HG02571 (cell line): ENCODE data around the gene COA7.
"Not testable (repeated sequence)": the region's sequence is repeated elsewhere in the genome, so short reads cannot be mapped to it uniquely, and the experiment has no call there.

Experiments
- ATAC-seq: cut with Tn5 transposase; IDR thresholded peaks from one replicate; pipeline ENCODE4 v1.9.1; 2021; ENCODE audit warnings: mild to moderate bottlenecking, moderate library complexity; ENCODE audit not compliant: unreplicated experiment

The COA7 gene

DNA sequence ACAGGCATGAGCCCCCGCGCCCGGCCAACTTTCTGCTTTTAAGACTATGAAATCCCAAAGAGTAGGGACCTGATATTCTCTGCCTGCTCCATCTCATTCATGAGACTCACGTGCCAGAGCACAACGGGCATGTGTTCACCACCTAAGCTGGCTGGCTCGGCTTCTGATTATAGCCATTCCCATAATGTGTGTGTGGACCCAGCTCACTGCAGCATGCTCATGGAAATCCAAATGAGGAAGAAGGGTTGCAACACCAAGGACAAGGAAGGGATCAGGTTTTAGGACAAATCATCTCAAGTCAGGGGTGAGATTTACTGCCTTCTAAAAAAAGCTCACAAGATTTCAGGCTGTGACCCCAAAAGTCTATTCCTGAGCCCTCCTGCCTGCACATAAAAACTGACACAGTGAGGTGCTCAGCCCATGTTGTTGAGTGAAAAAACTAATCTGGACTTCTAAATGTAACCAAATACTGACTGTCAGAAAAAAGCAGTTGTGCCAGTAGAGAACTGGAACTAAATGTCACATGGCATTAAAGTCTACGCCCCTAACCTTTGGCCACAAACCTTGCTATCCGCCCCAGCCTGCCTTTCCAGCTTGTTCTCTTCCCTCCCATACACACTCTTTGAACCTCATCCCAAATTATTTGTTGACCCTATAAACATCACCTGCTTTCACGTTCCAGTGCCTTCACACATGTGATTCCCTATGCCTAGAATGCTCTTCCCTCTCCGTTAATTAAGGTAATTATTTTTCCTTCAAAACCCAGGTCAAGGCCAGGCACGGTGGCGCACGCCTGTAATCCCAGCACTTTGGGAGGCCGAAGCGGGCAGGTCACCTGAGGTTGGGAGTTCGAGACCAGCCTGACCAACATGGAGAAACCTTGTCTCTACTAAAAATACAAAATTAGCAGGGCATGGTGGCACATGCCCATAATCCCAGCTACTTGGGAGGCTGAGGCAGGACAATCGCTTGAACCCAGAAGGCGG, 9.1 kb upstream of the COA7 start:
- ATAC-seq, result no peak

DNA sequence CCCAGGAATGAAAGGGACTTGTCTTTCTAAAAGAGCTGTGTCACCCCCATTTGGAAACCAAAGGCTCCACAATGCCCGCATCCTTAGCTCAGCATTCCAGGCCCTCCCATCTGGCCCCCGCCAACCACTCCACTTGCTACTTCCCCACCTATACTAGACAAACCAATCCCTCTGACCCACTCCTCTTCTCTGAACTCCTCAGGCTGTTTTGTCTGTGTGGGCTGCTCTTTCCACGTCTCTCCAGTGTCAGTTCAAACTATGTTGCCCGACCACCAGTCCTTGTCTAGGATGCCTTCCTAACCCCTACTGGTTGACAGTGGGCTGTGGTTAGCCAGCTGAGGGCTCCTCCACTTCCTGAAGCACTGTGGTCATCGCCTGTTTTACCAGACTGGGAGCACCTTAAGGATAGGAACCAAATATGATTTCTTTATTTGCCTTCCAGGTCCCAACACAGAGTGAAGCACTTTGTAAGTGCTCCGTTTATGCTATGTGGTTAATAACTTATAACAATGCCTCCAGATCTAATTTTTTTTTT, 8.1 kb upstream of the COA7 start:
- no peak for ATAC-seq

- peak; percentile 84 for ATAC-seq
Observed at GRCh38 chr1:52702886-52703787, 5.0 kb upstream of the COA7 start.

GRCh38 chr1:52695627-52696026, 2.5 kb downstream of the COA7 start:
- ATAC-seq, result no peak

DNA sequence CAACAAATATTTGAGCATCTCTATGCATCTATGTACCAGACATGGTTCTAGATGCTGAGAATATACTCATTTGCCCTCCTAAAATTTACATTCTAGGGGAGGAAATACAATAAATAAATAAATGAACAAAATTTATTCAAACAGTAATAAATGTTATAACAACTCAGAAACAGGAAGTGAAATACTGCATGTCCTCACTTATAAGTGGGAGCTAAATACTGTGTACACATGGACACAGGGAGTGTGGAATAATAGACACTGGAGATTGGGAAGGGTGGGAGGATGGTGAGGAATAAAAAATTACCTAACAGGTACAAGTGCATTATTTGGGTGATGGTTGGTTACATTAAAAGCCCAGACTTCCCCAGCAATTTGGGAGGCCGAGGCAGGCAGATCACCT, 4.3 kb downstream of the COA7 start:
- no peak for ATAC-seq

DNA sequence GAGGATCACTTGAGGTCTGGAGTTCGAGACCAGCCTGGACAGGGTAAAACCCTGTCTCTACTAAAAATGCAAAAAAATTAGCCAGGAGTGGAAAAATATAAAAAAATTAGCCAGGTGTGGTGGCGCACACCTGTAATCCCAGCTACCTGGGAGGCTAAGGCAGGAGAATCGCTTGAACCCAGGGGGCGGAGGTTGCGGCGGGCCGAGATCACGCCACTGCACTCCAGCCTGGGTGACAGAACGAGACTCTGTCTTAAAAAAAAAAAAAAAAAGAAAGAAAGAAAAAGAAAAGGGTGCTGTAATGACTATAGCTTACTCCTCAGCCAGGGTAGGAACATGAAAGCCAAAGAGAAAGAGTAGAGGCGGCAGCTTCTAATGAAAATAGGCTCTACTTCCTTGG, 4.8 kb downstream of the COA7 start:
- ATAC-seq, result not testable (repeated sequence)

DNA sequence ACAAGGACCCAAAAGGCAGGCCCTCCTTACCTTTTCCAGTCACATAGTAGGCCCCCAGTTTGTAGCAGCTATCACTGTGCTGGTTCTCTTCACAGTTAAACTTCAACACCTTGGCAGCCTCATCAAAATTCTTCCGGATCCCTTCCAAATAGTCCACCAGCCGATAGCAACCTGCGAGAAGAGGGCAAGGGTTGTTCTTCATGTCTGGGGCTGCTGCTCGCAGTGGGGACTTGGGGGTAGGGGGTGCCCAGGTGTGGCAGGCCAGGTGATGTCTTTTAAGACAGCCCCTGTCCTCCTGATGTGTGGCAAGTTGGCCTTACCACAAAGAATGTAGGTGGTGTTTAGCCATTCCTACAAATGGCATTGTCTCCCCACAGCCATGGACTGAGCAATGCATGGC, 5.5 kb downstream of the COA7 start:
- no peak for ATAC-seq

- ATAC-seq, result no peak
Observed at GRCh38 chr1:52691821-52692220, 6.3 kb downstream of the COA7 start.

- no peak for ATAC-seq
Observed at GRCh38 chr1:52686830-52687229, 11.3 kb downstream of the COA7 start.

- ATAC-seq, result not testable (repeated sequence)
Observed at GRCh38 chr1:52686261-52686751, 11.8 kb downstream of the COA7 start.

DNA sequence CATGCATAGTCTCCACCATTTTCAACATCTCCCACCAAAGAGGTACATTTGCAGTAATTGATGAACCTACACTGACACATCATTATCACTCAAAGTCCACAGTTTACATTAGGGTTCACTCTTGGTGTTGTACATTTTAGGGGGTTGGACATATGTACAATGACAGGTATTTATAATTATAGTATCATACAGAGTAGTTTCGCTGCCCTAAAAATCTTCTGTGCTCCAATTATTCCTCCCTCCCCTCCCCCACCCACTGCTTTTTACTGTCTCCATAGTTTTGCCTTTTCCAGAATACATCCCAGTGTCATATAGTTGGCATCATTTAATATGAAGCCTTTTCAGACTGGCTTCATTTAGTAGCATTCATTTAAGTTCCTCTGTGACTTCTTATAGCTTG, 13.6 kb downstream of the COA7 start:
- ATAC-seq, result no peak

- no peak for ATAC-seq
Observed at GRCh38 chr1:52683367-52683940, 14.7 kb downstream of the COA7 start.

GRCh38 chr1:52681136-52681535, 17.0 kb downstream of the COA7 start:
- no peak for ATAC-seq

DNA sequence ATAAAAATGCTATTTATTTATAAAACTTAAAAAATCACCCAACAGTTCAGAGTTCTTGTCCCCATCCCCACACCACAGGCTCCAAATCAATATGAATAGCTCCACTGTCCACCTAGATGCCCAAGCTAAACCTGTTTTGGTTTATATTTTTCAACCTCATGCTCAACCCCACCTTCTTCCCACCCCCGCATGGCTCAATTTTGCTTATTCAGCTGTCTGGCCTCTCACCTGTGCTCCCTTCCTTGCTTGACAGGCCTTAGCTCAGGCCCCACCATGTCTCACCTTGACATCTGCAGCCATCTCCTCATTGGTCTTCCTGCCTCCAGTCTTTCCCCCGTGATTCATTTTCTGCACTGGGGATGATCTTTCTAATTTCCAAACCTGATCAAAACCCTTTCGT, 17.8 kb downstream of the COA7 start:
- no peak for ATAC-seq

DNA sequence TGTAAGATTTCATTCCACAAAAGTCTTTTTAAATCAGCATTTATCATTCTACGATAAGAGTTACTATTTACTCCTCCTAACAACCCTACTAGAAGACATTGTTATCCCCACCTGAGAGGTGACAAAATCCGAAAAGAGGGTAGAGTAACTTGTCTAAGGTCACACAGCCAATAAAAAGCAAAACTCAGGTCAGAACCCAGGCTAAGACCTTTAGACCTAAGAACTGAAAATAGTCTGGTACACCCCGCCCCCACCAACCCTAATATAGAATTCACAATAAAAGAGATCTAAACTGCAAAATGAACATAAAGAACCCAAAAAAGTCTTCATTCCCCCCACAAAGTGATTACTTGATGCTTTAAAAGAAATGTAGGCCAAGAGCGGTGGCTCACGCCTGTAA, 18.6 kb downstream of the COA7 start:
- ATAC-seq, result no peak

- no peak for ATAC-seq
Observed at GRCh38 chr1:52679048-52679447, 19.1 kb downstream of the COA7 start.

DNA sequence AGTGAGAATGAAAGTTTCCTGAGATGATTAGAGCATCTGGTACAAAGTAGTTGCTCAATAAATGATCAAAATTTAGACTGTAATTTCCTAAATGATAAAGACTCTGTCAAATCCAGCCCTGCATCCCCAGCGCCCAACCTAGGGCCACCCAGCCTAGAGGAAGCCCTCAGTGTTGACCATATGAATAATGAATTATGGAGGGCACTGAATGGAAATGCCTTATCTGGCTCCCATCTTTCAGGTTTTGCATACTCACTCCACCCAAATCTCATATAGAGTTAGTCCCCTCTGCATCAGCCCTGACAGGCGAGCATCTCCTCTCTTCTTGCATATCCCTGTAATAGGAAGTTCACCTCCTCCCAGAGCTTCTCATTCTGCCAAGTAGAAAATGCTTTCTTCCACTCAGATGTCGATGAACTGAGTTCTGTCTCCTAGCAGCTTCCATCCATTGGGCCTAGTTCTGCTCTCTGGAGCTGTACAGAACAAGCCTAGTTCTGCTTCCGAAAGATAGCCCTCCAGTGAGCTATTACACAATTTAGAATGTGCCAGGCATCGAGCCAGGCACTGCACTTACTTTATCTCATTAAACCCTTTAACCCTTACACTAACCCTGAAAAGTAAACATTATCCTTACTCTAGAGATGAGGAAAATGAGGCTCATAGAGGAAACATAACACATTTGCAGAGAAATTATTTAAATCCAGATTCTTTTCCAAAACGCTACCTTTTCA, 20.9 kb downstream of the COA7 start:
- no peak for ATAC-seq

DNA sequence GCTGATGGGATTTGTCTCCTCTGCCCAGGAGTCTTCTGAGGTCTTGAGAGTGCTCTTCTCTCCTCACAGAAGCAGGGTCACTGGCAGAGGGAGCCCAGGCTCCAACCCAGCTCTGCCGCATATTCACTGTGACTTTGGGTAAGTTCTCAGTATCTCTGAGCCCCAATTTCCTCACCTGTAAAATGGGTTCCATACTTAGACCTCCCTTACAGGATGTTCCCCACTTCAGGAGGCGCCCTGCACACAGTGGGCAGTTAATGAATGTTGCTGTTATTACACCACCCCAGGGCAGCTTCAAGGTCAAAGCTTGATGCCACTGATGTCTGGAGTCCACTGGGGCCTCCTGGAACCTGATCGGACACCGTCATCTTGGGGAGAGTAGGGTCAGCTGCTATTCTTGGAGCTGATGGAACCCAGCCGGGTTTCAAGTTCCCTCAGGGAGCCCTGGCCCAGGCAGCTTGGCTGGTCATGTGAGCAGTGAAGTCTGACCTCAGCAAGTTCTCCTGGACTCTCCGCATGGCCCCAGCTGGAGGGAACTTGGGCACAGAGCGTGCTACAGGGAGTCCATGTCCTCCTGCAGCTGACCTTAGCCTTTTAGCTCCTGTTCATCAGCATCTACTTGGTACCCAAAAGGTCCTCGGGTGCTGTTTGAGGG, 21.8 kb downstream of the COA7 start:
- ATAC-seq, result no peak

DNA sequence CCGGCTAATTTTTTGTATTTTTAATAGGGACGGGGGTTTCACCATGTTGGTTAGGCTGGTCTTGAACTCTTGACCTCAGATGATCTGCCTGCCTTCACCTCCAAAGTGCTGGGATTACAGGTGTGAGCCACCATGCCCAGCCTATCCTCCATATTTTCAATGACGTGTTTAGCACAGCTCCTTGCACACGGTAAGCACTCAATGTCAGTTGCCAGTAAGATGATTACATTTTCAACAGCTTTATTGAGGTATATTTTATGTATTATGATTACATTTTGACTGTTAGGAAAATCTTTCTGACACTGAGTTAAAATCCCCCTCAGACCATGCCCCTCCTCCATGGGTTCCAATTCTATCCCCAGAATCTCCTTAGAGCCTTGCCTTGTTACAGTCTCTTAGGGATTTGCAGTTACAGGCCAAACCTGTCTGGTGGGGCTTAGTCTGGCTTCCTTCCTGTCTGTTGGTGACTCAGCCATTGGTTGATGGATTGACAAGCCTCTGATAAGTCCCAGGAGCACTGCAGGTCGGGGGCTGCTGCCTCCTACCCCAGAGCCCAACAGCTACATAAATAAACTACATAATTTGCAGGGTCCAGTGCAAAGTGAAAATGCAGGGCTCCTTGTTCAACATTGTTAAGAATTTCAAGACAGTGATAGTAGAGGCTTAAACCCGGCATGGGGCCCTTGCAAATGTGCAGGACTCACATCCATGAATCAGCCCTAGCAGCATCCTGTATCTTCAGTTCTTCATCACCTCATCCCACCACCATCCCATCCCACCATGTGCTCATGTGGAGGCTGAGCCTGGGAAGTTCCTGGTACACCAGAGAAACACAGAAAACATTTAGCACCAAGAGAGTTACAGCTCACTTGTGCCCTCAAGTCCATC, 23.4 kb downstream of the COA7 start:
- no peak for ATAC-seq
